SKM-1 treated with dmso at 0.1 percent for 144 hours (cell line): ENCODE results near the gene HCN3.
A peak's percentile ranks its signal among the peaks of the same experiment; 100 is the strongest.

Experiments used
- DNase-seq: peaks from one replicate; lab custom pipeline; 2025; ENCODE audit not compliant: unreplicated experiment; lab: John Stamatoyannopoulos, UW

The HCN3 gene

GRCh38 chr1:155308493-155309422, 31.5 kb downstream of the HCN3 start, which contains the start of gene FDPS:
TSS of gene FDPS (plus strand) at chr1:155308866. CDS start at chr1:155309790, 924 bp downstream.
- peak; percentile 100 for DNase-seq

GRCh38 chr1:155309423-155310021, 32.3 kb downstream of the HCN3 start:
- no peak for DNase-seq

- no peak for DNase-seq
Observed at GRCh38 chr1:155313261-155313660, 36.0 kb downstream of the HCN3 start.

GRCh38 chr1:155316922-155317321, 39.7 kb downstream of the HCN3 start:
- DNase-seq: no peak

GRCh38 chr1:155318082-155318481, 40.8 kb downstream of the HCN3 start:
- DNase-seq: no peak

GRCh38 chr1:155319536-155319935, 42.3 kb downstream of the HCN3 start:
- no peak for DNase-seq

- DNase-seq: no peak
Observed at GRCh38 chr1:155320252-155320651, 43.0 kb downstream of the HCN3 start.

GRCh38 chr1:155320661-155321617, 43.7 kb downstream of the HCN3 start, which contains the start of gene RUSC1:
TSS of gene RUSC1 (plus strand) at chr1:155320894. CDS start at chr1:155321774, 880 bp downstream.
- DNase-seq: no peak

GRCh38 chr1:155321639-155322503, 44.6 kb downstream of the HCN3 start:
- no peak for DNase-seq

GRCh38 chr1:155322571-155322952, 45.3 kb downstream of the HCN3 start:
- no peak for DNase-seq

GRCh38 chr1:155322953-155323728, 45.9 kb downstream of the HCN3 start:
- peak; percentile 96 for DNase-seq

- DNase-seq: peak; percentile 87
Observed at GRCh38 chr1:155323729-155324036, 46.4 kb downstream of the HCN3 start.

GRCh38 chr1:155324037-155324716, 46.9 kb downstream of the HCN3 start:
- DNase-seq: peak; percentile 99

GRCh38 chr1:155324717-155325602, 47.7 kb downstream of the HCN3 start:
- DNase-seq: peak; percentile 16

- no peak for DNase-seq
Observed at GRCh38 chr1:155325603-155325893, 48.3 kb downstream of the HCN3 start.

GRCh38 chr1:155326020-155326526, 48.8 kb downstream of the HCN3 start:
- no peak for DNase-seq

GRCh38 chr1:155326631-155327037, 49.4 kb downstream of the HCN3 start:
- no peak for DNase-seq

GRCh38 chr1:155327981-155328380, 50.7 kb downstream of the HCN3 start:
- no peak for DNase-seq
